ENCODE data around the gene TMIE. TPM values are rescaled to one million over a fixed set of nuclear protein-coding genes. Genes with fewer than 3 reads are reported as not detected.

TMIE gene
- polyA plus RNA-seq, 2 of the 4 experiments (the other 2 are of a cell fraction): 0.09 to 0.12 TPM

GRCh38 chr3:46674031-46674845 is 27.0 kb upstream of the TMIE start:
- H3K4me3 ChIP-seq: no peak overlapping the region
- DNase-seq (ENCODE audit: low read depth in 1 of 2, low spot score in 1 of 2): peak in 1 of 2 experiments; percentile 18
- FAIRE-seq: no peak
- ChIA-PET POLR2A (no interaction called here), CTCF (no interaction called here)
- TF ChIP-seq CBX8 (IDR thresholded peaks at IDR 0.05) (no peak), SMC3 (IDR thresholded peaks at IDR 0.05) (no peak), NR3C1 (IDR thresholded peaks at IDR 0.05) (no peak), CHD4 (IDR thresholded peaks at IDR 0.05; ENCODE audit: borderline replicate concordance) (no peak), NFE2L2 (conservative IDR thresholded peaks at IDR 0.05; ENCODE audit: low read length) (no peak), FOSB (CRISPR knock-in tag; IDR thresholded peaks at IDR 0.05) (no peak), HEYL (CRISPR knock-in tag; IDR thresholded peaks at IDR 0.05) (no peak), TFCP2L1 (CRISPR knock-in tag; IDR thresholded peaks at IDR 0.05) (no peak), FOXS1 (CRISPR knock-in tag; IDR thresholded peaks at IDR 0.05) (no peak), FOSL2 (IDR thresholded peaks at IDR 0.05) (no peak), FOSL2 (CRISPR knock-in tag; IDR thresholded peaks at IDR 0.05) (no peak)
- TF ChIP-seq, protein P1, sequence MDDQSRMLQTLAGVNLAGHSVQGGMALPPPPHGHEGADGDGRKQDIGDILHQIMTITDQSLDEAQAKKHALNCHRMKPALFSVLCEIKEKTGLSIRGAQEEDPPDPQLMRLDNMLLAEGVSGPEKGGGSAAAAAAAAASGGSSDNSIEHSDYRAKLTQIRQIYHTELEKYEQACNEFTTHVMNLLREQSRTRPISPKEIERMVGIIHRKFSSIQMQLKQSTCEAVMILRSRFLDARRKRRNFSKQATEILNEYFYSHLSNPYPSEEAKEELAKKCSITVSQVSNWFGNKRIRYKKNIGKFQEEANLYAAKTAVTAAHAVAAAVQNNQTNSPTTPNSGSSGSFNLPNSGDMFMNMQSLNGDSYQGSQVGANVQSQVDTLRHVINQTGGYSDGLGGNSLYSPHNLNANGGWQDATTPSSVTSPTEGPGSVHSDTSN (IDR thresholded peaks at IDR 0.05): no peak
- TF ChIP-seq, protein P2, sequence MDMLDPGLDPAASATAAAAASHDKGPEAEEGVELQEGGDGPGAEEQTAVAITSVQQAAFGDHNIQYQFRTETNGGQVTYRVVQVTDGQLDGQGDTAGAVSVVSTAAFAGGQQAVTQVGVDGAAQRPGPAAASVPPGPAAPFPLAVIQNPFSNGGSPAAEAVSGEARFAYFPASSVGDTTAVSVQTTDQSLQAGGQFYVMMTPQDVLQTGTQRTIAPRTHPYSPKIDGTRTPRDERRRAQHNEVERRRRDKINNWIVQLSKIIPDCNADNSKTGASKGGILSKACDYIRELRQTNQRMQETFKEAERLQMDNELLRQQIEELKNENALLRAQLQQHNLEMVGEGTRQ (IDR thresholded peaks at IDR 0.05): no peak
- no peak overlapping the region for H3K27ac ChIP-seq
- ATAC-seq: peak in 1 of 2 experiments; percentile 68; a peak in 3 of 6 replicates
- 76% methylated on average over 11 of the region's 12 CpGs for WGBS (ENCODE audit: missing lambda C conversion rate)
- no peak overlapping the region for H3K4me2 ChIP-seq
- no peaks in the 10 kb centered on the region for H3K4me1 ChIP-seq
- H3K9me3 ChIP-seq: no peaks in the 10 kb centered on the region

DNA sequence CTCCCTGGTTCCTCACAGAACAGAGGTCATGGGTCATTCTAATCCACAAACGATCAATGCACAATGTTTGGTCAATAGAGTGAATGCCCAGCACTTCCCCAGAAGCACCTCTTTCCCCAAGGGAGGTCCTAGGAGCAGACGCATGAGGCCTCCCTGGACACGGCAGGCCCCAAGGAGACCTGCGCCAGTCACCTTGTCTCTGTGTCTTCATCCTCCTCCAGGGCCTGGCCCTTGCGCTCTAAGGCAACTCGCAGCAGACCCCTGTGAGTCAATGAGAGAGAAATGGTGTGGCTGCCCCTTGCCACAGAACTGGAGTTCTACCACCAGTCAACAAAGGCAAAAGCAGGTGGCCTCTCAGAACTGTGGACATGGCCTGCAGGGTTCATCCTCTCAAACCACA is 25.8 kb upstream of the TMIE start:
- no peak for ATAC-seq
- Histone ChIP-seq H3K4me3 (no peak overlapping the region), H3K27ac (no peak overlapping the region), H3K4me2 (no peak overlapping the region), H3K9me3 (no peaks in the 10 kb centered on the region), H3K4me1 (no peaks in the 10 kb centered on the region)
- POLR2A ChIA-PET: no interaction called here
- TF ChIP-seq FOSL2 (IDR thresholded peaks at IDR 0.05) (no peak), FOSL2 (CRISPR knock-in tag; IDR thresholded peaks at IDR 0.05) (no peak), MAFK (IDR thresholded peaks at IDR 0.05; ENCODE audit: partially characterized antibody) (no peak), POLR2A (IDR thresholded peaks at IDR 0.05; ENCODE audit: low read length) (no peak)
- TF ChIP-seq, protein P3, sequence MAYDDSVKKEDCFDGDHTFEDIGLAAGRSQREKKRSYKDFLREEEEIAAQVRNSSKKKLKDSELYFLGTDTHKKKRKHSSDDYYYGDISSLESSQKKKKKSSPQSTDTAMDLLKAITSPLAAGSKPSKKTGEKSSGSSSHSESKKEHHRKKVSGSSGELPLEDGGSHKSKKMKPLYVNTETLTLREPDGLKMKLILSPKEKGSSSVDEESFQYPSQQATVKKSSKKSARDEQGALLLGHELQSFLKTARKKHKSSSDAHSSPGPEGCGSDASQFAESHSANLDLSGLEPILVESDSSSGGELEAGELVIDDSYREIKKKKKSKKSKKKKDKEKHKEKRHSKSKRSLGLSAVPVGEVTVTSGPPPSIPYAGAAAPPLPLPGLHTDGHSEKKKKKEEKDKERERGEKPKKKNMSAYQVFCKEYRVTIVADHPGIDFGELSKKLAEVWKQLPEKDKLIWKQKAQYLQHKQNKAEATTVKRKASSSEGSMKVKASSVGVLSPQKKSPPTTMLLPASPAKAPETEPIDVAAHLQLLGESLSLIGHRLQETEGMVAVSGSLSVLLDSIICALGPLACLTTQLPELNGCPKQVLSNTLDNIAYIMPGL (CRISPR knock-in tag; IDR thresholded peaks at IDR 0.05; ENCODE audit: borderline replicate concordance): no peak
- TF ChIP-seq, protein P4, sequence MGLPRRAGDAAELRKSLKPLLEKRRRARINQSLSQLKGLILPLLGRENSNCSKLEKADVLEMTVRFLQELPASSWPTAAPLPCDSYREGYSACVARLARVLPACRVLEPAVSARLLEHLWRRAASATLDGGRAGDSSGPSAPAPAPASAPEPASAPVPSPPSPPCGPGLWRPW (IDR thresholded peaks at IDR 0.05): no peak
- CTCF ChIA-PET: interaction anchor here (1.1 kb wide), 1 partner anchor 187 kb away, joined by 3 read pairs; no protein-coding TSS in a partner anchor
- FAIRE-seq: no peak
- DNase-seq (ENCODE audit: low read depth in 1 of 2, low spot score in 1 of 2): no peak
- whole genome bisulfite sequencing (ENCODE audit: missing lambda C conversion rate): 100% methylated on average over 1 of the region's 6 CpGs

DNA sequence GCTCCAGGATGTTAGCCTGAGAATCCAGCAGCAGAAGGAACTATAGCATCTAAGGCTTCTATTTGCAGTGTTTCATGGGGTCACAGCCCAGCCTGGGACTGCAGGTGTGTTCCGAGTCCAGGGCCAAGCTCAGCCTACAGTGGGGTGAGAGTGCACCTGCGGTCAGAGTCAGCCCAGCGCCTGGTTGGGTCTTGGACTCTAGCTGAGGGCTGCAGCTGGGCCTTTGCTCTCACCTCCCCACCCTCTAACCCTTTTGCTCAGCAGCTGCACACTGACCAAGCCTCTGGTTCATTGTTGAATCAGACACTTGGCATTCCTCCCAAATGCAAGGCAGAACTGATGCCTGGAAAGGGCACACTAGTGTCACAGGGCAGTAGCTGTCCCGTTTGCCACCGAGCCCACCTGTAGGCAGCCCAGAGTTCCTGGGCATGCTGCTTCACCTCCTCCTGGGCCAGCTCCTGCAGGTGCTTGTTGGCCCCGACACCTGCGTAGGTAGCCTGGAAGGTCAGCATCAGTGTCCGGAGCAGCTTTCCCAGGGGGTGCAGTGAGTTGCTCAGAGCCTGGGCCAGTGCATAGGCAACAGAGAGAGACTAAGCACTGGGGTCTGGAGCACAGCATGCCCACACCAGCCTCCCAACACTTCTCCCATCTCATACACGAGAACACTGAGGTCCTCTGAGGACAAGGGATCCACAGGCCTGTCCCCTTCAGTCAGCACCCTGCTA is 25.2 kb upstream of the TMIE start:
- WGBS (ENCODE audit: missing lambda C conversion rate): 91% methylated on average over 4 of the region's 9 CpGs
- ATAC-seq: no peak
- TF ChIP-seq REST (IDR thresholded peaks at IDR 0.05) (no peak), ESRRA (IDR thresholded peaks at IDR 0.05; ENCODE audit: borderline replicate concordance, low read length) (no peak), PHF8 (IDR thresholded peaks at IDR 0.05; ENCODE audit: borderline replicate concordance, low read depth) (no peak), RCOR1 (IDR thresholded peaks at IDR 0.05; ENCODE audit: low read depth, low read length) (no peak), HOXA7 (CRISPR knock-in tag; IDR thresholded peaks at IDR 0.05) (no peak), TFCP2L1 (CRISPR knock-in tag; IDR thresholded peaks at IDR 0.05) (no peak), KDM1A (IDR thresholded peaks at IDR 0.05; ENCODE audit: low read depth) (no peak), CHD2 (IDR thresholded peaks at IDR 0.05; ENCODE audit: low read length, partially characterized antibody) (no peak)
- TF ChIP-seq, protein P1 (IDR thresholded peaks at IDR 0.05): no peak

More for the DNA sequence above, 25.2 kb upstream of the TMIE start:
- Histone ChIP-seq H3K27ac (no peak overlapping the region), H3K9me3 (no peaks in the 10 kb centered on the region), H3K4me1 (no peaks in the 10 kb centered on the region), H3K4me3 (no peak overlapping the region), H3K4me2 (no peak overlapping the region)
- ChIA-PET POLR2A (no interaction called here), CTCF (interaction anchor here (1.1 kb wide), 1 partner anchor 188 kb away, joined by 3 read pairs; no protein-coding TSS in a partner anchor)
- FAIRE-seq (no peak), DNase-seq (ENCODE audit: low read depth in 1 of 2, low spot score in 1 of 2) (no peak)
